GM12878 (cell line): ENCODE results near the gene CDKL4. TPM values are rescaled to one million over a fixed set of nuclear protein-coding genes. Genes with fewer than 3 reads are reported as not detected.

ENCODE experiments used
- ATAC-seq: fragments of 200-7000 bp; cut with Tn5 transposase; 3 replicates; pipeline ENCODE4 v1.9.1; 2020; ENCODE audit warnings: mild to moderate bottlenecking, moderate library complexity
- BruUV-seq: library from RNA; stranded (reverse); fragments of 400-500 nt; replicated peaks from 2 replicates; lab custom pipeline; 2021; lab: Mats Ljungman, UMichigan
- CTCF ChIA-PET: fragments of 300-600 bp; sonication (Branson Sonifier 250); formaldehyde crosslinking; extraction: SDS; loops from one replicate; lab custom pipeline; 2021; ENCODE audit warnings: inconsistent platforms; lab: Yijun Ruan, JAX
- POLR2A ChIA-PET: fragments of 350-600 bp; formaldehyde crosslinking; extraction: SDS; loops from one replicate; lab custom pipeline; 2021; ENCODE audit warnings: inconsistent platforms; lab: Charles Lee
- RAD21 ChIA-PET: fragments of 300-600 bp; sonication (Branson Sonifier 250); formaldehyde crosslinking; loops from one replicate; lab custom pipeline; 2023; ENCODE audit warnings: antibody characterized with exemption; ENCODE audit not compliant: unreplicated experiment; lab: Charles Lee
- SMC1A ChIA-PET: fragments of 300-600 bp; sonication (Branson Sonifier 250); formaldehyde crosslinking; loops from one replicate; lab custom pipeline; 2023; ENCODE audit not compliant: unreplicated experiment, uncharacterized antibody; lab: Charles Lee
- DNase-seq: peaks from one replicate; pipeline ENCODE4 v3.0.0-alpha.2; 2011; ENCODE audit warnings: low read depth, low spot score
- FAIRE-seq: peaks from 3 replicates; lab custom pipeline; 2011; peaks lifted over from hg19 to GRCh38; lab: Jason Lieb, UNC
- H2AFZ ChIP-seq: 2 replicates; pipeline ENCODE4 v1.6.0; 2011; ENCODE audit warnings: low read depth, low read length, control low read depth; ENCODE audit not compliant: control insufficient read depth
- H3K27ac ChIP-seq: 2 replicates; pipeline ENCODE4 v1.5.1; 2011; ENCODE audit warnings: control low read depth; ENCODE audit not compliant: control insufficient read depth, insufficient read depth
- H3K27me3 ChIP-seq, 2 experiments: replicated peaks in 1 of 2; 2 replicates each; pipeline versions ENCODE4 v1.6.0 to v1.6.1; 2011; ENCODE audit warnings: low read length in 1 of 2; ENCODE audit not compliant: control insufficient read depth in 2 of 2, insufficient read depth in 2 of 2
- H3K36me3 ChIP-seq, 2 experiments: 2 replicates each; pipeline ENCODE4 v1.5.1; 2011; ENCODE audit warnings: low read length in 1 of 2; ENCODE audit not compliant: control insufficient read depth in 2 of 2, insufficient read depth in 2 of 2
- H3K4me1 ChIP-seq: 2 replicates; pipeline ENCODE4 v1.6.1; 2011; ENCODE audit warnings: mild to moderate bottlenecking, low read length, moderate library complexity, mixed read lengths; ENCODE audit not compliant: control insufficient read depth, insufficient read depth
- H3K4me2 ChIP-seq: 2 replicates; pipeline ENCODE4 v1.6.0; 2011; ENCODE audit warnings: control low read depth; ENCODE audit not compliant: control insufficient read depth, insufficient read depth
- H3K4me3 ChIP-seq: fragments of 200-600 bp; sonication (generic); 2 replicates; pipeline ENCODE4 v1.5.1; 2016
- H3K79me2 ChIP-seq: 2 replicates; pipeline ENCODE4 v1.6.0; 2011; ENCODE audit warnings: low read length; ENCODE audit not compliant: control insufficient read depth, insufficient read depth
- H3K9ac ChIP-seq: 2 replicates; pipeline ENCODE4 v1.8.0; 2011; ENCODE audit warnings: low read length, control low read depth, mixed read lengths; ENCODE audit not compliant: control insufficient read depth, insufficient read depth
- H3K9me3 ChIP-seq: replicated peaks from 3 replicates; pipeline ENCODE4 v1.5.1; 2011; ENCODE audit warnings: mild to moderate bottlenecking, low read length; ENCODE audit not compliant: control insufficient read depth, insufficient read depth
- H4K20me1 ChIP-seq: 2 replicates; pipeline ENCODE4 v1.6.0; 2011; ENCODE audit not compliant: control insufficient read depth, insufficient read depth
- ATF2 ChIP-seq: IDR thresholded peaks from 2 replicates; pipeline ENCODE4 v1.6.1; 2012; ENCODE audit warnings: low read length, inconsistent platforms
- CTCF ChIP-seq, 3 experiments: IDR thresholded peaks in 2 of 3; conservative IDR thresholded peaks in 1 of 3; 2 replicates each; pipeline ENCODE4 v1.5.1; 2011; ENCODE audit warnings: low read depth in 3 of 3, low read length in 3 of 3, mild to moderate bottlenecking in 3 of 3, control low read depth in 2 of 3, moderate library complexity in 2 of 3, inconsistent platforms in 1 of 3, mixed read lengths in 1 of 3; ENCODE audit not compliant: control insufficient read depth in 2 of 3, insufficient read depth in 1 of 3; ENCODE audit errors: extremely low read depth in 1 of 3
- EZH2 ChIP-seq: IDR thresholded peaks from 2 replicates; pipeline ENCODE4 v1.6.1; 2012; ENCODE audit warnings: low read depth, mild to moderate bottlenecking, control low read depth, inconsistent platforms, low read length, borderline replicate concordance; ENCODE audit not compliant: control insufficient read depth
- FOS ChIP-seq: IDR thresholded peaks from 3 replicates; pipeline ENCODE4 v1.6.1; 2011; ENCODE audit warnings: borderline replicate concordance; ENCODE audit not compliant: insufficient read length; ENCODE audit errors: extremely low read depth
- RAD21 ChIP-seq: IDR thresholded peaks from 2 replicates; pipeline ENCODE4 v1.6.1; 2011; ENCODE audit warnings: mild to moderate bottlenecking, low read depth, low read length, moderate library complexity; ENCODE audit not compliant: insufficient read depth
- SMC3 ChIP-seq: IDR thresholded peaks from 2 replicates; pipeline ENCODE4 v1.6.1; 2011; ENCODE audit warnings: low read length, improper control_type of control experiment, borderline replicate concordance
- SUZ12 ChIP-seq: fragments of 200-600 bp; sonication (generic); IDR thresholded peaks from one replicate; pipeline ENCODE4 v1.6.1; 2018; ENCODE audit warnings: antibody characterized with exemption, mild to moderate bottlenecking; ENCODE audit not compliant: unreplicated experiment
- ZBED1 ChIP-seq: IDR thresholded peaks from 2 replicates; pipeline ENCODE4 v1.6.1; 2016; ENCODE audit warnings: borderline replicate concordance
- WGBS: methylation state at CpG from one replicate; pipeline ENCODE4 v1.1.6; 2016; ENCODE audit warnings: low lambda C conversion rate; ENCODE audit not compliant: insufficient replicate concordance, insufficient coverage; ENCODE audit errors: missing lambda C conversion rate; 5-methylcytosine and 5-hydroxymethylcytosine counted together
- in situ Hi-C: fragments of 300-500 bp; cut with MboI; formaldehyde crosslinking; loops from 9 replicates; pipeline ENCODE4 v1.14.3; 2018; ENCODE audit warnings: mixed read lengths
- intact Hi-C: fragments of 100-400 bp; cut with micrococcal nuclease; formaldehyde crosslinking; loops from one replicate; pipeline ENCODE4 v1.14.2; 2022; ENCODE audit not compliant: unreplicated experiment
- polyA plus RNA-seq, 11 experiments: library from polyadenylated mRNA; depleted of rRNA in 4 of 11; unstranded in 6 of 11; stranded (reverse) in 5 of 11; fragments of >200 nt; fragmentation: Nextera tagmentation in 4 of 11; fragmentation: Illumina TruSeq in 1 of 11; extraction: Ambion mirVana in 4 of 11; extraction: Trizol in 1 of 11; gene quantifications; 1 replicate in 1 of 11; 2 replicates in 10 of 11; pipeline versions ENCODE4 v1.2.1 to v1.2.3, GENCODE V29; 2011 to 2016; ENCODE audit warnings: inconsistent platforms in 2 of 11, missing spikeins in 2 of 11, low read depth in 1 of 11
- total RNA-seq, 4 experiments: library from RNA; depleted of rRNA in 3 of 4; stranded (reverse); fragments of >200 nt in 3 of 4; fragmentation: Illumina TruSeq in 1 of 4; extraction: Trizol in 1 of 4; gene quantifications; 2 replicates each; pipeline versions ENCODE4 v1.2.1 to v1.2.3, GENCODE V29; 2013 to 2021
- TF ChIP-seq, protein P1 (sequence below): fragments of 450-650 bp; IDR thresholded peaks from 2 replicates; pipeline ENCODE4 v1.6.1; 2017; ENCODE audit warnings: borderline replicate concordance
- TF ChIP-seq, protein P2 (sequence below): fragments of 150-350 bp; IDR thresholded peaks from 2 replicates; pipeline ENCODE4 v1.6.1; 2016; ENCODE audit warnings: low read depth, low read length

Gene CDKL4
- total and polyA plus RNA-seq, 10 of the 15 experiments (the other 5 are each of a cell fraction or from before 2014, with no cell fraction given) = not detected

DNA sequence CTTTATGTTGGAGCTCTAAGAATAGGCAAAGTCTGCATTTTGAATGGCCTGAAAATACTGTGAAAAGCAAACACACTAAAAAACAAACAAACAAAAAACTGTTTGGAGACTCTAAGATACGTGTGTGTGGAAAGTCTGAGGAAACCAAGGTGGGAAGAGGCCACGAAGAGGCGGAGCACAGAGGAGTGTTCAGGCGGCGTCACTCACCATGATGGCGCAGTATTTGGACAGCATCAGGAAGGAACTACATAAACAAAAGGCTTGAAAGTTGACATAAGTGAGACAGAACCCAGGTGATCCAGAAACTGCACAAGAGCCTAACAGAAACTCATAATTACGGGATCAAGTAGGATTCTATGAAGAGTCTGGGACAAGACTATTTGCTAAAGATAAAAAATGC, 72.1 kb downstream of the CDKL4 start (continued):
- no peak for TF ChIP-seq EZH2
- no peak for TF ChIP-seq CTCF (IDR thresholded peaks at IDR 0.05 in 2 of 3, conservative IDR thresholded peaks at IDR 0.05 in 1 of 3; ENCODE audit: control insufficient read depth in 2 of 3, extremely low read depth in 1 of 3, insufficient read depth in 1 of 3, low read depth in 3 of 3, low read length in 3 of 3)
- TF ChIP-seq SMC3 = no peak
- TF ChIP-seq ATF2 = no peak

GRCh38 chr2:39164089-39164488, 79.7 kb downstream of the CDKL4 start:
- H2AFZ ChIP-seq = no peak overlapping the region
- no peak overlapping the region for H3K27ac ChIP-seq
- H3K9ac ChIP-seq = no peak overlapping the region
- DNase-seq = no peak
- intact Hi-C loops (no loop called here), in situ Hi-C loops (no loop called here)
- 42% methylated on average over 4 of the region's 4 CpGs for WGBS
- H3K4me1 ChIP-seq = no peaks in the 10 kb centered on the region
- ATAC-seq = no peak
- TF ChIP-seq SUZ12 = no peak
- no peak for TF ChIP-seq FOS
- no peak for TF ChIP-seq RAD21
- TF ChIP-seq, protein P1, sequence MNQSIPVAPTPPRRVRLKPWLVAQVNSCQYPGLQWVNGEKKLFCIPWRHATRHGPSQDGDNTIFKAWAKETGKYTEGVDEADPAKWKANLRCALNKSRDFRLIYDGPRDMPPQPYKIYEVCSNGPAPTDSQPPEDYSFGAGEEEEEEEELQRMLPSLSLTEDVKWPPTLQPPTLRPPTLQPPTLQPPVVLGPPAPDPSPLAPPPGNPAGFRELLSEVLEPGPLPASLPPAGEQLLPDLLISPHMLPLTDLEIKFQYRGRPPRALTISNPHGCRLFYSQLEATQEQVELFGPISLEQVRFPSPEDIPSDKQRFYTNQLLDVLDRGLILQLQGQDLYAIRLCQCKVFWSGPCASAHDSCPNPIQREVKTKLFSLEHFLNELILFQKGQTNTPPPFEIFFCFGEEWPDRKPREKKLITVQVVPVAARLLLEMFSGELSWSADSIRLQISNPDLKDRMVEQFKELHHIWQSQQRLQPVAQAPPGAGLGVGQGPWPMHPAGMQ = no peak
- TF ChIP-seq, protein P2, sequence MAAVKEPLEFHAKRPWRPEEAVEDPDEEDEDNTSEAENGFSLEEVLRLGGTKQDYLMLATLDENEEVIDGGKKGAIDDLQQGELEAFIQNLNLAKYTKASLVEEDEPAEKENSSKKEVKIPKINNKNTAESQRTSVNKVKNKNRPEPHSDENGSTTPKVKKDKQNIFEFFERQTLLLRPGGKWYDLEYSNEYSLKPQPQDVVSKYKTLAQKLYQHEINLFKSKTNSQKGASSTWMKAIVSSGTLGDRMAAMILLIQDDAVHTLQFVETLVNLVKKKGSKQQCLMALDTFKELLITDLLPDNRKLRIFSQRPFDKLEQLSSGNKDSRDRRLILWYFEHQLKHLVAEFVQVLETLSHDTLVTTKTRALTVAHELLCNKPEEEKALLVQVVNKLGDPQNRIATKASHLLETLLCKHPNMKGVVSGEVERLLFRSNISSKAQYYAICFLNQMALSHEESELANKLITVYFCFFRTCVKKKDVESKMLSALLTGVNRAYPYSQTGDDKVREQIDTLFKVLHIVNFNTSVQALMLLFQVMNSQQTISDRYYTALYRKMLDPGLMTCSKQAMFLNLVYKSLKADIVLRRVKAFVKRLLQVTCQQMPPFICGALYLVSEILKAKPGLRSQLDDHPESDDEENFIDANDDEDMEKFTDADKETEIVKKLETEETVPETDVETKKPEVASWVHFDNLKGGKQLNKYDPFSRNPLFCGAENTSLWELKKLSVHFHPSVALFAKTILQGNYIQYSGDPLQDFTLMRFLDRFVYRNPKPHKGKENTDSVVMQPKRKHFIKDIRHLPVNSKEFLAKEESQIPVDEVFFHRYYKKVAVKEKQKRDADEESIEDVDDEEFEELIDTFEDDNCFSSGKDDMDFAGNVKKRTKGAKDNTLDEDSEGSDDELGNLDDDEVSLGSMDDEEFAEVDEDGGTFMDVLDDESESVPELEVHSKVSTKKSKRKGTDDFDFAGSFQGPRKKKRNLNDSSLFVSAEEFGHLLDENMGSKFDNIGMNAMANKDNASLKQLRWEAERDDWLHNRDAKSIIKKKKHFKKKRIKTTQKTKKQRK = no peak
- no peak for TF ChIP-seq ZBED1
- FAIRE-seq = no peak
- H3K79me2 ChIP-seq = no peaks in the 10 kb centered on the region
- no peaks in the 10 kb centered on the region for H4K20me1 ChIP-seq
- POLR2A ChIA-PET = interaction anchor here (0.7 kb wide), 1 partner anchor 263 kb away, joined by 10 read pairs; no protein-coding TSS in a partner anchor
- H3K36me3 ChIP-seq = no peaks in the 10 kb centered on the region
- BruUV-seq = no TSS peak
- H3K4me2 ChIP-seq = no peak overlapping the region
- RAD21 ChIA-PET = no interaction called here
- H3K9me3 ChIP-seq = no peaks in the 10 kb centered on the region
- no peaks in the 10 kb centered on the region for H3K27me3 ChIP-seq
- CTCF ChIA-PET = no interaction called here
- SMC1A ChIA-PET = no interaction called here
- no peak overlapping the region for H3K4me3 ChIP-seq
